ENCODE results near the gene DHTKD1.

The DHTKD1 gene

GRCh38 chr10:12097791-12098190, 29.0 kb downstream of the DHTKD1 start (continued):
- no peak for TF ChIP-seq ZNF530 (tag by site-specific recombination; IDR thresholded peaks at IDR 0.05; ENCODE audit: low read depth)
- TF ChIP-seq ZNF18 (tag by site-specific recombination; IDR thresholded peaks at IDR 0.05), result no peak
- no peak for TF ChIP-seq ZNF791 (tag by site-specific recombination; IDR thresholded peaks at IDR 0.05)
- TF ChIP-seq RBAK (tag by site-specific recombination; IDR thresholded peaks at IDR 0.05), result no peak
- no peak for TF ChIP-seq HOXC10 (CRISPR knock-in tag; IDR thresholded peaks at IDR 0.05)

- ChIA-PET CTCF (interaction anchor here (0.6 kb wide), 1 partner anchor 27 kb away, joined by 5 read pairs; no protein-coding TSS in a partner anchor), POLR2A (no interaction called here)
- no peak overlapping the region for H3K4me3 ChIP-seq (ENCODE audit: low read depth, low read length)
- no peak for TF ChIP-seq REPIN1 (tag by site-specific recombination; IDR thresholded peaks at IDR 0.05; ENCODE audit: low read depth)
- no peak for TF ChIP-seq SETDB1 (IDR thresholded peaks at IDR 0.05; ENCODE audit: insufficient read length, low read length)
- no peak for TF ChIP-seq ZNF639 (tag by site-specific recombination; IDR thresholded peaks at IDR 0.05)
- TF ChIP-seq ZFP69B (tag by site-specific recombination; IDR thresholded peaks at IDR 0.05), result no peak
- no peak for TF ChIP-seq EGR2 (tag by site-specific recombination; IDR thresholded peaks at IDR 0.05; ENCODE audit: low read depth)
- no peak for TF ChIP-seq PATZ1 (tag by site-specific recombination; IDR thresholded peaks at IDR 0.05)
- TF ChIP-seq FEZF1 (tag by site-specific recombination; IDR thresholded peaks at IDR 0.05), result no peak
- no peak for TF ChIP-seq SCRT1 (tag by site-specific recombination; IDR thresholded peaks at IDR 0.05; ENCODE audit: borderline replicate concordance)
- TF ChIP-seq OSR2 (tag by site-specific recombination; IDR thresholded peaks at IDR 0.05), result no peak
- no peak for TF ChIP-seq ZNF692 (tag by site-specific recombination; IDR thresholded peaks at IDR 0.05)
- TF ChIP-seq PRDM6 (tag by site-specific recombination; IDR thresholded peaks at IDR 0.05), result no peak
- H3K4me1 ChIP-seq (ENCODE audit: control insufficient read depth, insufficient read depth, low read length), result no peaks in the 10 kb centered on the region
- H3K9me3 ChIP-seq (ENCODE audit: control insufficient read depth, insufficient read depth, low read depth, low read length), result no peaks in the 10 kb centered on the region
- peaks cover 68 to 71% of the 10 kb centered on the region in 2 experiments for H3K36me3 ChIP-seq (ENCODE audit: control insufficient read depth in 2 of 2, insufficient read depth in 1 of 2, low read length in 2 of 2)
- no peak overlapping the region for H3K27ac ChIP-seq (ENCODE audit: extremely low read depth, low read depth, low read length)
Measured at GRCh38 chr10:12098966-12099365, 30.2 kb downstream of the DHTKD1 start.

GRCh38 chr10:12103802-12104201, 35.0 kb downstream of the DHTKD1 start:
- ChIA-PET CTCF (no interaction called here), POLR2A (no interaction called here)
- H3K4me1 ChIP-seq (ENCODE audit: control insufficient read depth, insufficient read depth, low read length), result no peaks in the 10 kb centered on the region
- H3K4me3 ChIP-seq (ENCODE audit: low read depth, low read length), result no peak overlapping the region
- no peak overlapping the region for H3K27ac ChIP-seq (ENCODE audit: extremely low read depth, low read depth, low read length)
- H3K9me3 ChIP-seq (ENCODE audit: control insufficient read depth, insufficient read depth, low read depth, low read length), result no peaks in the 10 kb centered on the region
- H3K36me3 ChIP-seq (ENCODE audit: control insufficient read depth in 2 of 2, insufficient read depth in 1 of 2, low read length in 2 of 2), result peaks cover 78 to 83% of the 10 kb centered on the region in 2 experiments
- no peak for TF ChIP-seq ZBTB6 (tag by site-specific recombination; IDR thresholded peaks at IDR 0.05)
- no peak for TF ChIP-seq ZNF416 (tag by site-specific recombination; IDR thresholded peaks at IDR 0.05)
- no peak for TF ChIP-seq BCL6B (tag by site-specific recombination; IDR thresholded peaks at IDR 0.05)
- TF ChIP-seq ZNF677 (tag by site-specific recombination; IDR thresholded peaks at IDR 0.05), result no peak
- no peak for TF ChIP-seq ZNF223 (tag by site-specific recombination; IDR thresholded peaks at IDR 0.05)
- no peak for TF ChIP-seq KLF7 (tag by site-specific recombination; IDR thresholded peaks at IDR 0.05; ENCODE audit: borderline replicate concordance)
- TF ChIP-seq SP3 (tag by site-specific recombination; IDR thresholded peaks at IDR 0.05), result no peak
